Natural killer cell treated with Interleukin-12 subunit alpha and Interleukin-12 subunit beta and Interleukin-15 and Interleukin-18, amount 100 ng/mL, for 72 hours (primary cell): ENCODE results near the gene TIPARP. TPM values are rescaled to one million over a fixed set of nuclear protein-coding genes. Genes with fewer than 3 reads are reported as not detected.

Source experiments
- ATAC-seq, 2 donors: fragments of 150-1000 bp; cut with Tn5 transposase in 1 of 2; sonication (Bioruptor Pico), chemical (Tn5 transposase) in 1 of 2; 2 replicates each; pipeline ENCODE4 v1.10.0; 2021
- DNase-seq: peaks from one replicate; pipeline ENCODE4 v3.0.0; 2022; ENCODE audit warnings: low spot score
- H3K27ac Mint-ChIP-seq, 2 donors: 1 replicate in 1 of 2; 2 replicates in 1 of 2; pipeline ENCODE4 v1.8.0; 2022; ENCODE audit warnings: mixed read lengths in 2 of 2, mild to moderate bottlenecking in 1 of 2, moderate library complexity in 1 of 2
- H3K27me3 Mint-ChIP-seq, 2 donors: 1 replicate in 1 of 2; 2 replicates in 1 of 2; pipeline ENCODE4 v1.8.0; 2022; ENCODE audit warnings: mixed read lengths in 2 of 2
- H3K36me3 Mint-ChIP-seq: one replicate; pipeline ENCODE4 v1.8.0; 2022; ENCODE audit warnings: mixed read lengths
- H3K4me1 Mint-ChIP-seq, 2 donors: 1 replicate in 1 of 2; 2 replicates in 1 of 2; pipeline ENCODE4 v1.8.0; 2022; ENCODE audit warnings: low read depth in 2 of 2, mixed read lengths in 2 of 2, mild to moderate bottlenecking in 1 of 2
- H3K4me3 Mint-ChIP-seq: one replicate; pipeline ENCODE4 v1.8.0; 2022; ENCODE audit warnings: mixed read lengths
- H3K9me3 Mint-ChIP-seq: 2 replicates; pipeline ENCODE4 v1.8.0; 2022; ENCODE audit warnings: mixed read lengths
- total RNA-seq, 2 donors: library from RNA; stranded (reverse); gene quantifications; one replicate each; pipeline ENCODE4 v1.2.3, GENCODE V29; 2022

The TIPARP gene
- total RNA-seq, 2 donors from 2014 or later = 35.9 to 38.0 TPM

DNA sequence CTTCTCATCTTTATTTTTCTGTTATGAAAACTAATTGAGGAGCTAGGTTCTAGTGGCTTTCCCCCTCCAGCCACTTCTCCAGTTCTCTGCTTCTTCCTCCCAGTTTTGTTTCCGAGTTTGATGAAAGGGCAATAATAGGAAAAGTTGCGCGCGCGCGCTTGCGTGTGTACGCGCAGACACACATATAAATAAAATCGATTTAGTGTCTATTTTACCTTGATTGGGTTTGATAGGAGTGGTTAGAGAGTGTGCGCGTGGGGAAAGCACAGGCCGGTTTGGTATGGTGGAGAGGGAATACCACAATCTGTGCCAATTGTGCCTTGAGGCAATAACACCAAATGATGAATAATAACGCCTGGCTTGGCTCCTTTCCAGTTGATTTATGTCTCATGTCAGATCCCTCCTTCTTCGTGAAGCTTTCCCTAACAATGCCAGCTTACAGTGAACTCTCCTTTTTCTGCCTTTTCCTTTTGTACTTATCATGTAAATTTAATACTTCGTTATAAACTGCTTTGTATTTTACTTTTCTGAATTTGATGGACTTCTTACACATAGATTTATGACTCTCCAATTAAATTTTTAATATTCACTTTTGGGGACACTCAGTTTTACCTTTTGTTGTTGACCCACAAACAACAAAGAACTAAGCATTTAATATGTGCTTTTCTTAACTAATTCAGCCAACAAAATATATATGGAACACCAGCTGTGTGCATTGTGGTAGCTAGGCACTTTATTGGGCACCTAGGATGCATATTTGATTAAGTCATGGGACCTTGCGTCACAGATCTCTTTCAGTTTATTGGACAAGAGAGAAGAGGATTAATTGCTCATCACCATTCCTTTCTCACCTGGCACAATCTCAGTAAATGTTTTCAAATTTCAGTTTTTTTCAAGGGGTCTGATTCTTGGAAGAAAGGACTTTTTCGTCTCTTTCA lies 1.7 kb downstream of the TIPARP start:
- Mint-ChIP-seq H3K27ac (peak overlapping the region; percentile 86 to 89), H3K27me3 (no peaks in the 10 kb centered on the region), H3K36me3 (peaks cover 31% of the 10 kb centered on the region), H3K9me3 (no peaks in the 10 kb centered on the region), H3K4me3 (peak overlapping the region; percentile 90), H3K4me1 (peaks cover 52 to 67% of the 10 kb centered on the region in 2 donors)
- no peak for ATAC-seq
- DNase-seq = no peak

- Mint-ChIP-seq H3K9me3 (no peaks in the 10 kb centered on the region), H3K4me1 (peaks cover 59 to 71% of the 10 kb centered on the region in 2 donors), H3K27ac (peak overlapping the region; percentile 86 to 89), H3K36me3 (peaks cover 35% of the 10 kb centered on the region), H3K4me3 (peak overlapping the region; percentile 90), H3K27me3 (no peaks in the 10 kb centered on the region)
- DNase-seq (no peak), ATAC-seq (no peak)
Measured at GRCh38 chr3:156676768-156677479, 2.5 kb downstream of the TIPARP start.

DNA sequence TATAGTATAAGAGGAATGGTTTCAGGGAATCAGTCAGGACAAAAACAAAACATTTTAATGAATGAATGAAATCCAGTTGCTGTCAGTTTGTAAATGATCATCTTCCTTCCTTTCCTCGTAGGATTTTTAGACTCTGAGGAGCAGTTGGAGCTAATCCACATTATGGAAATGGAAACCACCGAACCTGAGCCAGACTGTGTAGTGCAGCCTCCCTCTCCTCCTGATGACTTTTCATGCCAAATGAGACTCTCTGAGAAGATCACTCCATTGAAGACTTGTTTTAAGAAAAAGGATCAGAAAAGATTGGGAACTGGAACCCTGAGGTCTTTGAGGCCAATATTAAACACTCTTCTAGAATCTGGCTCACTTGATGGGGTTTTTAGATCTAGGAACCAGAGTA lies 3.1 kb downstream of the TIPARP start:
- Mint-ChIP-seq H3K36me3 (peaks cover 37% of the 10 kb centered on the region), H3K27me3 (no peaks in the 10 kb centered on the region), H3K9me3 (no peaks in the 10 kb centered on the region), H3K4me1 (peaks cover 62 to 73% of the 10 kb centered on the region in 2 donors), H3K4me3 (peak overlapping the region; percentile 90), H3K27ac (peak overlapping the region; percentile 86 to 89)
- ATAC-seq (no peak), DNase-seq (no peak)

DNA sequence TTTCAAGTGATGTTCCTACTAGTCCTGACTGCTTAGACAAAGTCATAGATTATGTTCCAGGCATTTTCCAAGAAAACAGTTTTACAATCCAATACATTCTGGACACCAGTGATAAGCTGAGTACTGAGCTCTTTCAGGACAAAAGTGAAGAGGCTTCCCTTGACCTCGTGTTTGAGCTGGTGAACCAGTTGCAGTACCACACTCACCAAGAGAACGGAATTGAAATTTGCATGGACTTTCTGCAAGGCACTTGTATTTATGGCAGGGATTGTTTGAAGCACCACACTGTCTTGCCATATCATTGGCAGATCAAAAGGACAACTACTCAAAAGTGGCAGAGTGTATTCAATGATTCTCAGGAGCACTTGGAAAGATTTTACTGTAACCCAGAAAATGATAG lies 3.8 kb downstream of the TIPARP start:
- Mint-ChIP-seq H3K4me3 (peak overlapping the region; percentile 90), H3K9me3 (no peaks in the 10 kb centered on the region), H3K27me3 (no peaks in the 10 kb centered on the region), H3K36me3 (peaks cover 37% of the 10 kb centered on the region), H3K4me1 (peaks cover 57 to 68% of the 10 kb centered on the region in 2 donors), H3K27ac (peak overlapping the region; percentile 86 to 89)
- ATAC-seq = no peak
- DNase-seq = no peak

DNA sequence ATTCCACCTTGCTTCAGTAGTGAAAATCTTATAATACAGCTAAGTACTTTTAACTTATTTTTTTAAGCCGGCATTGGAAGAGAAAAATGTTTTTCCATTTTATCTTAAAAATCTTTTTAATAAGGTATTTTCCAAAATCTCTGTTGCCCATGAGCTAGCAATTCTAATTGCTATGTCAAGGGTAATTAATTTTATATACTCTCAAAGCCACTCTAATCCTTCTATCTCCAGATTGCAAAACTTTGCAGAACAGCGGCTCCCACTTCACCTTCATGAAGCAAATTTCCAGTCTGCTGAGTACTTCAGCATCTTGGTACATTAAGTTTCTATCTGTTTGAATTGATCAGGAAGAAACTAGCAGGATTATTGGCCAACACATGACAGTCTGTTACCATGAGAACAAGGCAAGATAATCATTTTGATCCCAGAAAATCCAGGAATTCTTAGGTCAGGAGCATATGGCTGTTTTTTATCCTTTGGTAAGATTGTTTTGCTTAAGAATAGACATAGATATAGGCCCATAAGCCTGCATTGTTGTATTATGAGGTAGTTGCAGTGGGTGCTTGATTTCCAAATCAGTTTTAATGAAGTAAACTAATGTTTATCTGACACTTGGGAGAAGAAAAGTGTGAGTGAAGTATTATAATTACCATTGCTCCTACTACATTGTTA lies 6.0 kb downstream of the TIPARP start:
- Mint-ChIP-seq H3K4me1 (peaks cover 57 to 74% of the 10 kb centered on the region in 2 donors), H3K27me3 (no peaks in the 10 kb centered on the region), H3K36me3 (peaks cover 37% of the 10 kb centered on the region), H3K9me3 (no peaks in the 10 kb centered on the region), H3K27ac (peak overlapping the region; percentile 31 to 58), H3K4me3 (peak overlapping the region; percentile 77)
- DNase-seq = no peak
- ATAC-seq = no peak

DNA sequence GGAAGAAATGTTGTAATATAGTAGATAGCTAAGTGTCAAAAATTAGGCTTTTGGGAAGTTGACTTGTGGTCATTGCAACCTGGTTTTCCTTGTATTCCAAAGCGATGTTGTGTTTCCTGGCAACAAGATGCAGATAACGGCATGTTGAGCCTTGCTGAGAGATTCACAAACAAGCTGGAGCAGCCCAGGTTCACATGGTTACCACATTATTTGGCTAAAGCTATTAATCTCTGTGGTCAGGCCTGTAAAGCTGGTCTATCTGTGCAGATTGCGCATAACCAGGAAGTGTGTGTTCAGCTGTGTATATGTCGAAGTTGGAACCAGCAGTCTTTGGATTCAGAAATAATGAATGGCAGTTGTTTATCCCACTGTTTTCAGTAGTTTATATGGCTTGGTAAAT lies 6.6 kb downstream of the TIPARP start:
- H3K9me3 Mint-ChIP-seq = no peaks in the 10 kb centered on the region
- H3K27me3 Mint-ChIP-seq = no peaks in the 10 kb centered on the region
- DNase-seq (no peak), ATAC-seq (peak; percentile 58 to 77)
- H3K27ac Mint-ChIP-seq = peak overlapping the region; percentile 31 to 58
- H3K4me1 Mint-ChIP-seq = peaks cover 63 to 76% of the 10 kb centered on the region in 2 donors
- peak overlapping the region; percentile 77 for H3K4me3 Mint-ChIP-seq
- peaks cover 37% of the 10 kb centered on the region for H3K36me3 Mint-ChIP-seq

GRCh38 chr3:156682501-156682900 lies 8.1 kb downstream of the TIPARP start:
- no peak overlapping the region for H3K4me3 Mint-ChIP-seq
- H3K36me3 Mint-ChIP-seq = peaks cover 28% of the 10 kb centered on the region
- DNase-seq (no peak), ATAC-seq (no peak)
- H3K4me1 Mint-ChIP-seq = peaks cover 58 to 71% of the 10 kb centered on the region in 2 donors
- H3K9me3 Mint-ChIP-seq = no peaks in the 10 kb centered on the region
- peak overlapping the region in 1 of 2 donors; percentile 58 for H3K27ac Mint-ChIP-seq
- no peaks in the 10 kb centered on the region for H3K27me3 Mint-ChIP-seq

- H3K27me3 Mint-ChIP-seq = no peaks in the 10 kb centered on the region
- peaks cover 57 to 71% of the 10 kb centered on the region in 2 donors for H3K4me1 Mint-ChIP-seq
- no peak overlapping the region for H3K4me3 Mint-ChIP-seq
- ATAC-seq (no peak), DNase-seq (no peak)
- H3K9me3 Mint-ChIP-seq = no peaks in the 10 kb centered on the region
- no peak overlapping the region for H3K27ac Mint-ChIP-seq
- H3K36me3 Mint-ChIP-seq = peaks cover 23% of the 10 kb centered on the region
Measured at GRCh38 chr3:156682963-156683362, 8.6 kb downstream of the TIPARP start.

GRCh38 chr3:156685198-156685597 lies 10.8 kb downstream of the TIPARP start:
- DNase-seq (no peak), ATAC-seq (peak; percentile 69 to 72)
- no peaks in the 10 kb centered on the region for H3K9me3 Mint-ChIP-seq
- peaks cover 60 to 69% of the 10 kb centered on the region in 2 donors for H3K4me1 Mint-ChIP-seq
- H3K4me3 Mint-ChIP-seq = peak overlapping the region; percentile 68
- peaks cover 24% of the 10 kb centered on the region for H3K36me3 Mint-ChIP-seq
- H3K27ac Mint-ChIP-seq = peak overlapping the region; percentile 67 to 75
- H3K27me3 Mint-ChIP-seq = no peaks in the 10 kb centered on the region

DNA sequence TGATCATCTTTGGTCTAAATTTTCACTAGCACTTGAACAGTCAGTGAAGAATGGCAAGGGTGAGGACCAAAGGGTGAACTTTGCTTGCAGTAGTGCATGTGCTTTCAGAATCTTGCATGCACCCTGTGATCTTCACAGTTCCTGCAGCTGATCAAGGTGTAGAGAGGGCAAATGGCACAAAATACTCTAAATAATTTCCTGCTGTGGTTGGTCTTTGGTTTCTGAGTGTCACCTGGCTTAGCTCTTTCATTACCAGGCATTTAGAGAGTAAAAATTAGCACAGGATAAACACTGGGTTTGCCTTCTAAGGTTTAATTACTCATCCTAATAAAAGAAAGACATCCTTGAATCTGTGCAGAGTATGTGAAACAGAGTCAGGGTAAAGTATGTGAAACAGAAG lies 11.4 kb downstream of the TIPARP start:
- Mint-ChIP-seq H3K4me1 (peaks cover 60 to 69% of the 10 kb centered on the region in 2 donors), H3K27ac (peak overlapping the region; percentile 67 to 75), H3K27me3 (no peaks in the 10 kb centered on the region), H3K4me3 (peak overlapping the region; percentile 68), H3K9me3 (no peaks in the 10 kb centered on the region), H3K36me3 (peaks cover 18% of the 10 kb centered on the region)
- DNase-seq = no peak
- peak in 1 of 2 donors; percentile 53 for ATAC-seq

- H3K4me3 Mint-ChIP-seq = peak overlapping the region; percentile 28
- H3K9me3 Mint-ChIP-seq = no peaks in the 10 kb centered on the region
- H3K36me3 Mint-ChIP-seq = peaks cover 16% of the 10 kb centered on the region
- H3K27me3 Mint-ChIP-seq = no peaks in the 10 kb centered on the region
- DNase-seq (no peak), ATAC-seq (peak; percentile 40 to 70)
- peak overlapping the region in 1 of 2 donors; percentile 63 for H3K27ac Mint-ChIP-seq
- peaks cover 59 to 67% of the 10 kb centered on the region in 2 donors for H3K4me1 Mint-ChIP-seq
Measured at GRCh38 chr3:156687023-156687422, 12.6 kb downstream of the TIPARP start.

DNA sequence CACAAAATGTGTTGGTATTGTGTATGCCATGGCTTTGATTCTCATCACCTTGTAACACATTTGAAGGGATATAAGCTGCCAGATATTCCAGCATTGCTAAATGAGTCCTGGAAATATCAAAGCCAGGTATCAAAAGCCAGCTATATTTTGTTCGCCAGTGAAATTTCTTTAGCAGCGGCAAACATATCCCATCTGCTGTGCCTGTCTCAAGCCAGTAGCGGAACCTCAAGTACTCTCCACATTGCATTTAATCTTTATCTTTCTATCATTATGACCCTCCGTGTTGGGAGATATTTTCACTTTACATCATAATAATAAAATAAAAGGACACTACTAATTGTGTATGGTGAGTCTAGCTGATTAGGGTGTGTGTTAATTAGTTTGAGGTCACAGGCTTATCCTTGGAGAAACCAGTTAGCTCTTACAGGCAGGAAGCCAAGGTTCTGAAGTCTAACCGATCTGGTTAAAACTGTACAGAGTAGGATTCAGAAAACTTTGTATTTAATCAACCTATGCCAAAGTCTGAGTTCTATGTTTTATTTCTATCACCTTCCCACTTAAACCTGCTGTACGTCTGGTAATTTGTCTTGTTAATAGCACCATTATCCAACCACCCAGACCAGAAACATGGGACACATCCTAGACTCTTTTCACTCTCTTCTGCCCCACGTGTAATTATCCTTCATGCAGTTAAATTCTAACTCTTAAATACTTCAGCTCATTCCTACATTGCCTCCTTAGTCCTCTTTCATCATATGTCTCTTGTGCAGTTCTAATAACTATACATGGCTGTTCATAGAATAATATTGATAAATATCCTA lies 14.5 kb downstream of the TIPARP start:
- Mint-ChIP-seq H3K36me3 (peaks cover 16% of the 10 kb centered on the region), H3K27ac (peak overlapping the region; percentile 60 to 92)

GRCh38 chr3:156689608-156690007 lies 15.2 kb downstream of the TIPARP start:
- Mint-ChIP-seq H3K4me1 (peaks cover 54 to 64% of the 10 kb centered on the region in 2 donors), H3K9me3 (no peaks in the 10 kb centered on the region), H3K36me3 (peaks cover 20% of the 10 kb centered on the region), H3K27ac (peak overlapping the region; percentile 60 to 92), H3K4me3 (peak overlapping the region; percentile 69), H3K27me3 (no peaks in the 10 kb centered on the region)
- ATAC-seq (peak in 1 of 2 donors; percentile 34), DNase-seq (no peak)

More for the DNA sequence above, 14.5 kb downstream of the TIPARP start:
- DNase-seq (no peak), ATAC-seq (no peak)
- Mint-ChIP-seq H3K27me3 (no peaks in the 10 kb centered on the region), H3K4me3 (peak overlapping the region; percentile 69), H3K9me3 (no peaks in the 10 kb centered on the region), H3K4me1 (peaks cover 54 to 62% of the 10 kb centered on the region in 2 donors)
